K562 (cell line): ENCODE measurements around the gene PTPRU. TPM values are rescaled to one million over a fixed set of nuclear protein-coding genes. Genes with fewer than 3 reads are reported as not detected.

Experiments
- ATAC-seq: fragments of 200-7000 bp; cut with Tn5 transposase; 3 replicates; pipeline ENCODE4 v1.9.1; 2020; ENCODE audit warnings: moderate library complexity
- BruUV-seq: library from RNA; stranded (reverse); fragments of 400-500 nt; replicated peaks from 2 replicates; lab custom pipeline; 2021; lab: Mats Ljungman, UMichigan
- CTCF ChIA-PET: fragments of 300-600 bp; formaldehyde crosslinking; extraction: SDS; loops from one replicate; lab custom pipeline; 2021; ENCODE audit warnings: low intra/inter-chr PET ratio; lab: Yijun Ruan, JAX
- POLR2A ChIA-PET: fragments of 300-600, 350-650 bp; sonication (Branson Sonifier 250); formaldehyde crosslinking; extraction: SDS; loops from one replicate; lab custom pipeline; 2021; ENCODE audit warnings: antibody characterized with exemption, inconsistent platforms; lab: Yijun Ruan, JAX
- DNase-seq, 4 experiments: peaks; one replicate each; pipeline versions ENCODE4 v3.0.0 to v3.0.0-alpha.2; 2011 to 2018; ENCODE audit warnings: low spot score in 3 of 4, mixed read lengths in 3 of 4; ENCODE audit errors: extremely low read depth in 1 of 4
- FAIRE-seq: peaks from 2 replicates; lab custom pipeline; 2011; peaks lifted over from hg19 to GRCh38; lab: Jason Lieb, UNC
- H2AFZ ChIP-seq: 2 replicates; pipeline ENCODE4 v1.6.0; 2011; ENCODE audit warnings: low read depth, low read length, control low read depth, inconsistent platforms
- H3K27ac ChIP-seq: fragments of 200-600 bp; 3 replicates; pipeline ENCODE4 v1.8.0; 2011; ENCODE audit warnings: low read depth, mild to moderate bottlenecking, control low read depth, inconsistent platforms, low read length, moderate library complexity, mixed read lengths; ENCODE audit errors: extremely low read depth
- H3K27me3 ChIP-seq, 2 experiments: fragments of 300-600 bp in 1 of 2; 2 replicates in 1 of 2; 3 replicates in 1 of 2; pipeline versions ENCODE4 v1.6.0 to v1.8.0; 2011; ENCODE audit warnings: inconsistent platforms in 2 of 2, low read length in 2 of 2, mild to moderate bottlenecking in 1 of 2, mixed read lengths in 1 of 2, moderate library complexity in 1 of 2; ENCODE audit not compliant: control insufficient read depth in 2 of 2, insufficient read depth in 2 of 2
- H3K36me3 ChIP-seq: fragments of 300-600 bp; 3 replicates; pipeline ENCODE4 v1.8.0; 2011; ENCODE audit warnings: mild to moderate bottlenecking, low read length, inconsistent platforms; ENCODE audit not compliant: control insufficient read depth, insufficient read depth
- H3K4me1 ChIP-seq, 2 experiments: fragments of 200-600 bp in 1 of 2; replicated peaks in 1 of 2; 2 replicates in 1 of 2; 3 replicates in 1 of 2; pipeline versions ENCODE4 v1.5.1 to v1.8.0; 2011; ENCODE audit warnings: inconsistent platforms in 2 of 2, low read length in 2 of 2, mild to moderate bottlenecking in 1 of 2, mixed read lengths in 1 of 2, moderate library complexity in 1 of 2; ENCODE audit not compliant: control insufficient read depth in 2 of 2, insufficient read depth in 2 of 2
- H3K4me2 ChIP-seq: 2 replicates; pipeline ENCODE4 v1.6.1; 2011; ENCODE audit warnings: low read length, control low read depth, inconsistent platforms, mixed read lengths; ENCODE audit not compliant: insufficient read depth
- H3K4me3 ChIP-seq: fragments of 200-600 bp; sonication (generic), shearing (Covaris generic); 2 replicates; pipeline ENCODE4 v1.5.1; 2016; ENCODE audit warnings: control low read depth, inconsistent platforms
- H3K79me2 ChIP-seq: fragments of 200-600 bp; 3 replicates; pipeline ENCODE4 v1.8.0; 2011; ENCODE audit warnings: low read length, inconsistent platforms; ENCODE audit not compliant: control insufficient read depth, insufficient read depth
- H3K9ac ChIP-seq, 2 experiments: 2 replicates each; pipeline versions ENCODE4 v1.6.0 to v1.6.1; 2011; ENCODE audit warnings: low read depth in 2 of 2, low read length in 2 of 2, control low read depth in 1 of 2, inconsistent platforms in 1 of 2, mild to moderate bottlenecking in 1 of 2, mixed read lengths in 1 of 2; ENCODE audit not compliant: insufficient read depth in 1 of 2
- H3K9me1 ChIP-seq: one replicate; pipeline ENCODE4 v1.6.0; 2011; ENCODE audit warnings: inconsistent platforms, mild to moderate bottlenecking, low read length, moderate library complexity; ENCODE audit not compliant: control insufficient read depth, insufficient read depth
- H3K9me3 ChIP-seq: replicated peaks from 2 replicates; pipeline ENCODE4 v1.5.1; 2011; ENCODE audit warnings: low read depth, low read length, inconsistent platforms; ENCODE audit not compliant: control insufficient read depth, insufficient read depth
- H4K20me1 ChIP-seq: replicated peaks from 2 replicates; pipeline ENCODE4 v1.6.1; 2011; ENCODE audit warnings: low read length, inconsistent platforms, mixed read lengths; ENCODE audit not compliant: control insufficient read depth, insufficient read depth
- KLF6 ChIP-seq: fragments of 250-450 bp; sonication (Bioruptor Pico); IDR thresholded peaks from 2 replicates; pipeline ENCODE4 v1.4.0; 2020; ENCODE audit warnings: mild to moderate bottlenecking, moderate library complexity, borderline replicate concordance
- SMARCE1 ChIP-seq: fragments of 450-650 bp; IDR thresholded peaks from 2 replicates; pipeline ENCODE4 v1.7.1; 2016; ENCODE audit warnings: mild to moderate bottlenecking
- WGBS: fragments of 100-300 bp; shearing (Covaris generic); methylation state at CpG from one replicate; pipeline ENCODE4 v1.1.6; 2016; ENCODE audit warnings: low coverage, mixed read lengths; ENCODE audit not compliant: insufficient coverage; ENCODE audit errors: missing lambda C conversion rate; 5-methylcytosine and 5-hydroxymethylcytosine counted together
- in situ Hi-C: fragments of 300-500 bp; cut with MboI; formaldehyde crosslinking; loops from 4 replicates; pipeline ENCODE4 v1.15.0; 2018; ENCODE audit warnings: inconsistent platforms, mixed read lengths
- intact Hi-C: fragments of 100-400 bp; cut with micrococcal nuclease; formaldehyde crosslinking; loops from 2 replicates; pipeline ENCODE4 v1.14.2; 2022
- polyA plus RNA-seq, 8 experiments: library from polyadenylated mRNA; depleted of rRNA in 4 of 8; stranded (reverse) in 5 of 8; unstranded in 3 of 8; fragments of >200 nt; fragmentation: Nextera tagmentation in 2 of 8; fragmentation: Illumina TruSeq in 1 of 8; extraction: Ambion mirVana in 2 of 8; extraction: Trizol in 1 of 8; gene quantifications; 2 replicates each; pipeline versions ENCODE4 v1.2.1 to v1.2.3, GENCODE V29; 2011 to 2014; ENCODE audit warnings: inconsistent platforms in 1 of 8, missing spikeins in 1 of 8
- total RNA-seq, 7 experiments: library from RNA; depleted of rRNA in 6 of 7; stranded (reverse); fragments of >200 nt in 6 of 7; fragmentation: Illumina TruSeq in 2 of 7; extraction: Trizol in 2 of 7; gene quantifications; 2 replicates each; pipeline versions ENCODE4 v1.2.1 to v1.2.3, GENCODE V29; 2011 to 2021; ENCODE audit warnings: low replicate concordance in 1 of 7
- TF ChIP-seq, protein P1 (sequence below), 2 experiments: fragments of 450-650 bp in 1 of 2; sonication (generic) in 1 of 2; formaldehyde crosslinking in 1 of 2; IDR thresholded peaks; 2 replicates each; pipeline versions ENCODE4 v1.7.1 to v1.9.0; 2016 to 2022; ENCODE audit warnings: inconsistent platforms in 1 of 2, mild to moderate bottlenecking in 1 of 2, missing genetic modification reagents in 1 of 2
- TF ChIP-seq, protein P2 (sequence below): sonication (generic); formaldehyde crosslinking; IDR thresholded peaks from 2 replicates; pipeline ENCODE4 v1.8.0; 2023; ENCODE audit warnings: missing genetic modification reagents, mild to moderate bottlenecking, borderline replicate concordance

The PTPRU gene
- total and polyA plus RNA-seq, 9 of the 15 experiments (the other 6 are each of a cell fraction or from before 2014, with no cell fraction given) = 0.01 to 2.9 (median 1.0) TPM

DNA sequence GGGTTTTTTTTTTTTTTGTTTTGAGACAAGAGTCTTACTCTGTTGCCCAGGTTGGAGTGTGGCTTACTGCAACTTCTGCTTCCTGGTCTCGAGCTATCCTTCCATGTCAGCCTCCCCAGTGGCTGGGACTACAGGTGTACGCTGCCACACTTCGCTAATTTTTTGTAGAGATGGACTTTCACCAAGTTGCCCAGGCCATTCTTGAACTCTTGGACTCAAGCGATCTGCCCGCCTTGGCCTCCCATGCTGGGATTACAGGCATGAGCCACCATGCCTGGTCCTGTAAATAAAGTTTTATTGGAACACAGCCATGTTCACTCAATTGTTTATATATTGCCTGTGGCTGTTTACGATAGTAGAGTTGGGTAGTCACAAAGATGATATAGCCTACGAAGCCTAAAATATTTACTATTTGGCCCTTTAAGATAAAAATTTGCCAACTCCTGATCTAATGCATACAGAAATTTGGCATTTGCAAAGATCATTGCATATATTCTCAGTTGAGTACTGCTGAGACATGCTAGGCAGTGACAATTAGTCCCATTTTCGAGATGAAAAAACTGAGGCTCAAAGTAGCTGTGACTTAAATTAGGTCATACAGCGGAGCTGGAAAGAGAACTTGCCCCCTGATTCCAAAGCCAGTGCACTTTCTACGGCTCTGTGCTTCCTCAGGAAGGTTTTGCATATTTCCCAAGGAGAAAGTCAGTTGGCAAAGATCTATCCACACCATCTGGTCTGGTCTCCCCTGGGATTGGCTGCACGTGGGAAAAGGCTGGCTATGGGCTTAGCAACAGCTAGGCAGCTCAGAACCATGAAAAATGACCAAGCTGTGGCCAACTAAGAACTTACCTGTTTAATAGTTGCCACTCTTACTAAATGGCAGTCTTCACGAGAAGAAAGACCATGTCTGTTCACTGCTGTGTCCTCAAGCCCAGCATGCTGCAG, 25.0 kb upstream of the PTPRU start:
- no peaks in the 10 kb centered on the region for H3K9me1 ChIP-seq
- no peak overlapping the region for H2AFZ ChIP-seq
- no peaks in the 10 kb centered on the region for H3K9me3 ChIP-seq
- no peaks in the 10 kb centered on the region for H3K27me3 ChIP-seq
- FAIRE-seq (no peak), DNase-seq (no peak), ATAC-seq (no peak)
- no TSS peak for BruUV-seq
- no peak overlapping the region for H3K4me2 ChIP-seq
- in situ Hi-C loops (no loop called here), intact Hi-C loops (no loop called here)
- H4K20me1 ChIP-seq = no peaks in the 10 kb centered on the region
- no peak overlapping the region for H3K4me3 ChIP-seq
- no peaks in the 10 kb centered on the region for H3K79me2 ChIP-seq
- peaks cover 20% of the 10 kb centered on the region in 2 experiments; a peak in 4 of 5 replicates for H3K4me1 ChIP-seq
- CTCF ChIA-PET = no interaction called here
- 92% methylated on average over 12 of the region's 12 CpGs for WGBS
- no peak overlapping the region for H3K27ac ChIP-seq
- peaks cover 72% of the 10 kb centered on the region for H3K36me3 ChIP-seq
- POLR2A ChIA-PET = interaction anchor here (0.6 kb wide), 1 partner anchor 1562 kb away, joined by 3 read pairs; no protein-coding TSS in a partner anchor
- no peak overlapping the region for H3K9ac ChIP-seq
- TF ChIP-seq, protein P1, sequence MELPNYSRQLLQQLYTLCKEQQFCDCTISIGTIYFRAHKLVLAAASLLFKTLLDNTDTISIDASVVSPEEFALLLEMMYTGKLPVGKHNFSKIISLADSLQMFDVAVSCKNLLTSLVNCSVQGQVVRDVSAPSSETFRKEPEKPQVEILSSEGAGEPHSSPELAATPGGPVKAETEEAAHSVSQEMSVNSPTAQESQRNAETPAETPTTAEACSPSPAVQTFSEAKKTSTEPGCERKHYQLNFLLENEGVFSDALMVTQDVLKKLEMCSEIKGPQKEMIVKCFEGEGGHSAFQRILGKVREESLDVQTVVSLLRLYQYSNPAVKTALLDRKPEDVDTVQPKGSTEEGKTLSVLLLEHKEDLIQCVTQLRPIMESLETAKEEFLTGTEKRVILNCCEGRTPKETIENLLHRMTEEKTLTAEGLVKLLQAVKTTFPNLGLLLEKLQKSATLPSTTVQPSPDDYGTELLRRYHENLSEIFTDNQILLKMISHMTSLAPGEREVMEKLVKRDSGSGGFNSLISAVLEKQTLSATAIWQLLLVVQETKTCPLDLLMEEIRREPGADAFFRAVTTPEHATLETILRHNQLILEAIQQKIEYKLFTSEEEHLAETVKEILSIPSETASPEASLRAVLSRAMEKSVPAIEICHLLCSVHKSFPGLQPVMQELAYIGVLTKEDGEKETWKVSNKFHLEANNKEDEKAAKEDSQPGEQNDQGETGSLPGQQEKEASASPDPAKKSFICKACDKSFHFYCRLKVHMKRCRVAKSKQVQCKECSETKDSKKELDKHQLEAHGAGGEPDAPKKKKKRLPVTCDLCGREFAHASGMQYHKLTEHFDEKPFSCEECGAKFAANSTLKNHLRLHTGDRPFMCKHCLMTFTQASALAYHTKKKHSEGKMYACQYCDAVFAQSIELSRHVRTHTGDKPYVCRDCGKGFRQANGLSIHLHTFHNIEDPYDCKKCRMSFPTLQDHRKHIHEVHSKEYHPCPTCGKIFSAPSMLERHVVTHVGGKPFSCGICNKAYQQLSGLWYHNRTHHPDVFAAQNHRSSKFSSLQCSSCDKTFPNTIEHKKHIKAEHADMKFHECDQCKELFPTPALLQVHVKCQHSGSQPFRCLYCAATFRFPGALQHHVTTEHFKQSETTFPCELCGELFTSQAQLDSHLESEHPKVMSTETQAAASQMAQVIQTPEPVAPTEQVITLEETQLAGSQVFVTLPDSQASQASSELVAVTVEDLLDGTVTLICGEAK (IDR thresholded peaks at IDR 0.05) = peak; percentile 90
- TF ChIP-seq, protein P1 (CRISPR knock-in tag; IDR thresholded peaks at IDR 0.05) = peak; percentile 51; the same call in 1 of the 2 replicates
- TF ChIP-seq, protein P2, sequence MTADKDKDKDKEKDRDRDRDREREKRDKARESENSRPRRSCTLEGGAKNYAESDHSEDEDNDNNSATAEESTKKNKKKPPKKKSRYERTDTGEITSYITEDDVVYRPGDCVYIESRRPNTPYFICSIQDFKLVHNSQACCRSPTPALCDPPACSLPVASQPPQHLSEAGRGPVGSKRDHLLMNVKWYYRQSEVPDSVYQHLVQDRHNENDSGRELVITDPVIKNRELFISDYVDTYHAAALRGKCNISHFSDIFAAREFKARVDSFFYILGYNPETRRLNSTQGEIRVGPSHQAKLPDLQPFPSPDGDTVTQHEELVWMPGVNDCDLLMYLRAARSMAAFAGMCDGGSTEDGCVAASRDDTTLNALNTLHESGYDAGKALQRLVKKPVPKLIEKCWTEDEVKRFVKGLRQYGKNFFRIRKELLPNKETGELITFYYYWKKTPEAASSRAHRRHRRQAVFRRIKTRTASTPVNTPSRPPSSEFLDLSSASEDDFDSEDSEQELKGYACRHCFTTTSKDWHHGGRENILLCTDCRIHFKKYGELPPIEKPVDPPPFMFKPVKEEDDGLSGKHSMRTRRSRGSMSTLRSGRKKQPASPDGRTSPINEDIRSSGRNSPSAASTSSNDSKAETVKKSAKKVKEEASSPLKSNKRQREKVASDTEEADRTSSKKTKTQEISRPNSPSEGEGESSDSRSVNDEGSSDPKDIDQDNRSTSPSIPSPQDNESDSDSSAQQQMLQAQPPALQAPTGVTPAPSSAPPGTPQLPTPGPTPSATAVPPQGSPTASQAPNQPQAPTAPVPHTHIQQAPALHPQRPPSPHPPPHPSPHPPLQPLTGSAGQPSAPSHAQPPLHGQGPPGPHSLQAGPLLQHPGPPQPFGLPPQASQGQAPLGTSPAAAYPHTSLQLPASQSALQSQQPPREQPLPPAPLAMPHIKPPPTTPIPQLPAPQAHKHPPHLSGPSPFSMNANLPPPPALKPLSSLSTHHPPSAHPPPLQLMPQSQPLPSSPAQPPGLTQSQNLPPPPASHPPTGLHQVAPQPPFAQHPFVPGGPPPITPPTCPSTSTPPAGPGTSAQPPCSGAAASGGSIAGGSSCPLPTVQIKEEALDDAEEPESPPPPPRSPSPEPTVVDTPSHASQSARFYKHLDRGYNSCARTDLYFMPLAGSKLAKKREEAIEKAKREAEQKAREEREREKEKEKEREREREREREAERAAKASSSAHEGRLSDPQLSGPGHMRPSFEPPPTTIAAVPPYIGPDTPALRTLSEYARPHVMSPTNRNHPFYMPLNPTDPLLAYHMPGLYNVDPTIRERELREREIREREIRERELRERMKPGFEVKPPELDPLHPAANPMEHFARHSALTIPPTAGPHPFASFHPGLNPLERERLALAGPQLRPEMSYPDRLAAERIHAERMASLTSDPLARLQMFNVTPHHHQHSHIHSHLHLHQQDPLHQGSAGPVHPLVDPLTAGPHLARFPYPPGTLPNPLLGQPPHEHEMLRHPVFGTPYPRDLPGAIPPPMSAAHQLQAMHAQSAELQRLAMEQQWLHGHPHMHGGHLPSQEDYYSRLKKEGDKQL = no peak
- TF ChIP-seq KLF6 = no peak
- TF ChIP-seq SMARCE1 = no peak
